WI38 (cell line): ENCODE measurements around the gene SPOCK1.

Source experiments
- H3K4me3 ChIP-seq: 2 replicates; pipeline ENCODE4 v1.5.1; 2011; ENCODE audit warnings: low read depth, mild to moderate bottlenecking, control low read depth, low read length
- TF ChIP-seq, protein P1 (sequence below): IDR thresholded peaks from 2 replicates; pipeline ENCODE4 v1.5.1; 2012; ENCODE audit warnings: low read depth, mild to moderate bottlenecking, control low read depth, low read length

Gene SPOCK1

DNA sequence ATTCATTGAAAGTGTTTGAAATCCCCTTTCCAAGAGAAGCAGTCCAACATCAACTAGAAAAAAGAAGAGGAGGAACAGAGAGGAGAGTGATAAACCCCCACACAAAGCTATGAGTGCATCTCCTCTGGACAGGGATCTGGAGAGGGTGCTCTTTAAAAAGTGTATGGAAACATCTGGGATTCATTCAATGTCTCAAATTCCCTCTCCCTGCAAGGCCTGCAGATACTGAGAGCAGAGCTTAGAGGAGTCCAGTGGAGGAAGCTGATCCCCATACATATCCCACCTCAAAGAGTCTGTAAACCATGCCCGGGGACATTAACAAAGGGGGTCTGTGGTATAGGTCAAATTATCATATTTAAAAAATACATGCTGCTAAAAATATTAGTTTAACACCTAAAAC is 2.2 kb downstream of the SPOCK1 start:
- TF ChIP-seq, protein P1, sequence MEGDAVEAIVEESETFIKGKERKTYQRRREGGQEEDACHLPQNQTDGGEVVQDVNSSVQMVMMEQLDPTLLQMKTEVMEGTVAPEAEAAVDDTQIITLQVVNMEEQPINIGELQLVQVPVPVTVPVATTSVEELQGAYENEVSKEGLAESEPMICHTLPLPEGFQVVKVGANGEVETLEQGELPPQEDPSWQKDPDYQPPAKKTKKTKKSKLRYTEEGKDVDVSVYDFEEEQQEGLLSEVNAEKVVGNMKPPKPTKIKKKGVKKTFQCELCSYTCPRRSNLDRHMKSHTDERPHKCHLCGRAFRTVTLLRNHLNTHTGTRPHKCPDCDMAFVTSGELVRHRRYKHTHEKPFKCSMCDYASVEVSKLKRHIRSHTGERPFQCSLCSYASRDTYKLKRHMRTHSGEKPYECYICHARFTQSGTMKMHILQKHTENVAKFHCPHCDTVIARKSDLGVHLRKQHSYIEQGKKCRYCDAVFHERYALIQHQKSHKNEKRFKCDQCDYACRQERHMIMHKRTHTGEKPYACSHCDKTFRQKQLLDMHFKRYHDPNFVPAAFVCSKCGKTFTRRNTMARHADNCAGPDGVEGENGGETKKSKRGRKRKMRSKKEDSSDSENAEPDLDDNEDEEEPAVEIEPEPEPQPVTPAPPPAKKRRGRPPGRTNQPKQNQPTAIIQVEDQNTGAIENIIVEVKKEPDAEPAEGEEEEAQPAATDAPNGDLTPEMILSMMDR, result no peak
- no peak overlapping the region for H3K4me3 ChIP-seq

DNA sequence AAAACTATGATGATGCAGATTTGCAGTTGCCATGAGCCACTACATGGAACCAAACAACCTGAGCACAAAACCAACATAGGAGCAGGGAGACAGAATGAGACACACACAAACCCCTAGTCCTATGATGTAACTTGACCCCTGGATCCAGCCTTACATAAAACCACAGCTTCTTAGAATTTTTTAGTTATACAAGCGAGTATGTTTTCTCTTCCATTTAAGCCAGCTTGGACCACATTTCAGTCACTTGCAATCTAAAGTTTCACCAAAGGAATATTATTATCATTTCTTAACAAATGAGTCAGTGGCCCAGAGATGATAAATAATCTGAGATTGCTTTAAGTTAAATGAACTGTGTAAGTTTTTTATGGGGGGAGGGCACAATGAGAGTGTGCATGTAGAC is 6.8 kb downstream of the SPOCK1 start:
- TF ChIP-seq, protein P1, result no peak
- H3K4me3 ChIP-seq, result no peak overlapping the region

DNA sequence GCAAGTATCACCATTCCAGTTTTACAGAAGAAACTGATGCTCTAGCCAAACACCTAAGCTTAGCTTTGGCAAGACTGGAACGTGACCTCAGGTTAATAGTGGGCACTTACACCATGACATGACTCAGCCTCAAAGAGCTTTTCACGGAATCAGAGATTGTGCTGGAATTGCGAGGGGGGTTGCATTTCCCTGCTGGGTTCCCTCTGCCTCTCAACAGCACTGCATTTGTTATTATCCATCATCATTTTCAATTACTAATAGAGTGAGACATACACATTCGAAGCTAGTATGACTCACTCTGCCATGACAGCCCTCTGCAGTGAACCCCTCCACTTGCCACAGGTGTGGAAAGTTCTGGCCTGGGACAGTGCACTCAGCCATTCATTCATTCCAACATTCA is 8.0 kb downstream of the SPOCK1 start:
- TF ChIP-seq, protein P1, result no peak
- no peak overlapping the region for H3K4me3 ChIP-seq

DNA sequence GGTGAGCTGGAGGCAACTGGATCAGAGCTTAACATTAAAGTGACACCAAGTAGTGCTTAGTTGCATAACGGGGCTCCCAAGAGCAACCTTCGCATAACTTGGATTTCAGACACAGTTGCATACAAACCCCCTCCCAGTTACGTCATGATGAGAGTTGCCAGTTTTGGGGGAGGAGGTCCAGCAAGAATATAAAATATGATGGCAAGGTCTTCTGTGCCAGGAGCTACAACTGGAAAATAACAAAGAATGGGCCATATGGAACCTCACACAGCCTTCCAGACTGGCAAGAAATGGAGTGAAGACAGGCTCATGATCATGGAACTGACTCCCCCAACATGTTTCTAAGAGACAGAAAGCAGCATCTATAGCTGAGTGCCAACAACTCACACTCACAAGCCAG is 8.5 kb downstream of the SPOCK1 start:
- no peak overlapping the region for H3K4me3 ChIP-seq
- TF ChIP-seq, protein P1, result no peak

GRCh38 chr5:137488974-137489373 is 10.2 kb downstream of the SPOCK1 start:
- no peak overlapping the region for H3K4me3 ChIP-seq

DNA sequence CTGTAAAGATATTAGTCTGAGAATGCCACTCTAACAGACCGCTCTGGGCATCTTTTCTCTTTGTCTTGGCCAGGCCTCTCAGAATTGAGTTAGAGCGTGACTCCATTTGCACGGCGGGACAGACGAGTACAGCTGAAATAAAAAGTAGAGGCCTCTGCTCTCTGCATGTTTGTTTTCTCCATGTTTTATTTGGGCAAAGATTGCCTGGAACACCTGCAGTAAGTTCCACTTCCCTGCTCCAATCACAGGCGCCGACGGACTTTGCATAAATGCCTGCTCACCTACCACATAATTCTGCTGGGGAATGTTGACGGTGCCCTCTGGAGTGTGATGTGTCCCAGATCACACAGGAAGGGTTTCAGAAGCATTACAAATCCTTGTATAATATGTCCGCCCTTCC is 10.6 kb downstream of the SPOCK1 start:
- H3K4me3 ChIP-seq, result no peak overlapping the region
- TF ChIP-seq, protein P1, result no peak

More at GRCh38 chr5:137488974-137489373, 10.2 kb downstream of the SPOCK1 start:
- TF ChIP-seq, protein P1, result no peak

DNA sequence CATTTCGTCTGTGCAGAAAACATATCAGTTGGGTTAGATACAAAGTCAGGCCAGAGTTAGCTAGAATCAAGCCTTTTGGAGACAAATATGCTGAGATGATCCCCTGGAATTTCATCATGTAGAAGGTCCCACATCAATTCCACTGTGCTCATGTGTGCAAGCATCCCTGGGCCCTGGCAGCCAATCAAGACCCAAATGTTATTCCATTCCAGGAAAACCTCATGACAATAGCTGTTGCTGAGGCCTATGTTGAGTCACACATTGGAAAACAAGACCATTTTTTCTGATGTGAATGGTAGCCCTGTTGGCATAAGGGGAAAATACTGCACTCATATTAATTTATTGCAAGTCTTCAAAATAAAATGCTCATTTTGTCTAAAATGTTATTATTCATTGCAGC is 11.5 kb downstream of the SPOCK1 start:
- H3K4me3 ChIP-seq, result no peak overlapping the region
- TF ChIP-seq, protein P1, result no peak
